HEK293T (cell line): Measurements from ENCODE around the gene NT5DC2.

ENCODE experiments used
- CTCF ChIA-PET: fragments of 350-600 bp; formaldehyde crosslinking; extraction: SDS; loops from one replicate; lab custom pipeline; 2021; ENCODE audit warnings: antibody characterized with exemption, inconsistent platforms; lab: Yijun Ruan, JAX
- POLR2A ChIA-PET: fragments of 350-600 bp; formaldehyde crosslinking; extraction: SDS; loops from one replicate; lab custom pipeline; 2020; ENCODE audit warnings: antibody characterized with exemption, inconsistent platforms; lab: Yijun Ruan, JAX
- DNase-seq: peaks from one replicate; pipeline ENCODE4 v3.0.0; 2012; ENCODE audit warnings: mixed read lengths; ENCODE audit errors: extremely low spot score
- ARNT ChIP-seq: fragments of 450-650 bp; IDR thresholded peaks from 2 replicates; pipeline ENCODE4 v1.6.1; 2017; ENCODE audit warnings: mild to moderate bottlenecking
- BHLHE40 ChIP-seq: fragments of 450-650 bp; IDR thresholded peaks from 2 replicates; pipeline ENCODE4 v1.6.1; 2016; ENCODE audit warnings: mild to moderate bottlenecking, moderate library complexity, borderline replicate concordance
- CTBP1 ChIP-seq: fragments of 450-650 bp; IDR thresholded peaks from 2 replicates; pipeline ENCODE4 v1.6.1; 2016; ENCODE audit warnings: borderline replicate concordance
- ELF4 ChIP-seq: fragments of 450-650 bp; IDR thresholded peaks from 2 replicates; pipeline ENCODE4 v1.6.1; 2017; ENCODE audit warnings: antibody characterized with exemption
- FOXA1 ChIP-seq: fragments of 450-650 bp; IDR thresholded peaks from 2 replicates; pipeline ENCODE4 v1.6.1; 2016; ENCODE audit warnings: mild to moderate bottlenecking
- FOXK2 ChIP-seq: fragments of 450-650 bp; IDR thresholded peaks from 2 replicates; pipeline ENCODE4 v1.6.1; 2016; ENCODE audit warnings: mild to moderate bottlenecking
- FOXM1 ChIP-seq: fragments of 450-650 bp; IDR thresholded peaks from 2 replicates; pipeline ENCODE4 v1.6.1; 2017; ENCODE audit warnings: mild to moderate bottlenecking, borderline replicate concordance
- HDGF ChIP-seq: fragments of 450-650 bp; IDR thresholded peaks from 2 replicates; pipeline ENCODE4 v1.6.1; 2017; ENCODE audit warnings: antibody characterized with exemption, borderline replicate concordance
- L3MBTL2 ChIP-seq: fragments of 450-650 bp; conservative IDR thresholded peaks from 2 replicates; pipeline ENCODE4 v1.6.1; 2016; ENCODE audit warnings: mild to moderate bottlenecking
- LEF1 ChIP-seq: fragments of 450-650 bp; IDR thresholded peaks from 2 replicates; pipeline ENCODE4 v1.6.1; 2017; ENCODE audit warnings: mild to moderate bottlenecking, borderline replicate concordance
- NFRKB ChIP-seq: fragments of 450-650 bp; IDR thresholded peaks from 2 replicates; pipeline ENCODE4 v1.6.1; 2016; ENCODE audit warnings: mild to moderate bottlenecking, moderate library complexity
- PKNOX1 ChIP-seq: fragments of 450-650 bp; IDR thresholded peaks from 2 replicates; pipeline ENCODE4 v1.6.1; 2016
- SP1 ChIP-seq: fragments of 450-650 bp; IDR thresholded peaks from 2 replicates; pipeline ENCODE4 v1.6.1; 2017
- SUZ12 ChIP-seq: fragments of 450-650 bp; IDR thresholded peaks from 2 replicates; pipeline ENCODE4 v1.6.1; 2016; ENCODE audit warnings: mild to moderate bottlenecking
- TARDBP ChIP-seq: fragments of 450-650 bp; IDR thresholded peaks from 2 replicates; pipeline ENCODE4 v1.6.1; 2016
- ZNF384 ChIP-seq: fragments of 450-650 bp; IDR thresholded peaks from 2 replicates; pipeline ENCODE4 v1.6.1; 2016

NT5DC2 gene

GRCh38 chr3:52522651-52523251, 10.9 kb downstream of the NT5DC2 start:
- ChIA-PET CTCF (no interaction called here), POLR2A (interaction anchor here (1.1 kb wide), 1 partner anchor 14 kb away, joined by 5 read pairs; the partner anchor contains the start of gene UQCC5)
- TF ChIP-seq ARNT = no peak
- TF ChIP-seq SP1 = no peak
- TF ChIP-seq FOXK2 = no peak
- no peak for TF ChIP-seq FOXM1
- TF ChIP-seq SUZ12 = no peak
- no peak for TF ChIP-seq HDGF
- TF ChIP-seq ELF4 = no peak
- no peak for TF ChIP-seq LEF1
- no peak for TF ChIP-seq FOXA1
- no peak for TF ChIP-seq ZNF384
- TF ChIP-seq BHLHE40 = no peak
- TF ChIP-seq CTBP1 = no peak
- TF ChIP-seq NFRKB = no peak
- TF ChIP-seq L3MBTL2 = no peak
- no peak for TF ChIP-seq TARDBP
- TF ChIP-seq PKNOX1 = no peak
- DNase-seq = no peak

DNA sequence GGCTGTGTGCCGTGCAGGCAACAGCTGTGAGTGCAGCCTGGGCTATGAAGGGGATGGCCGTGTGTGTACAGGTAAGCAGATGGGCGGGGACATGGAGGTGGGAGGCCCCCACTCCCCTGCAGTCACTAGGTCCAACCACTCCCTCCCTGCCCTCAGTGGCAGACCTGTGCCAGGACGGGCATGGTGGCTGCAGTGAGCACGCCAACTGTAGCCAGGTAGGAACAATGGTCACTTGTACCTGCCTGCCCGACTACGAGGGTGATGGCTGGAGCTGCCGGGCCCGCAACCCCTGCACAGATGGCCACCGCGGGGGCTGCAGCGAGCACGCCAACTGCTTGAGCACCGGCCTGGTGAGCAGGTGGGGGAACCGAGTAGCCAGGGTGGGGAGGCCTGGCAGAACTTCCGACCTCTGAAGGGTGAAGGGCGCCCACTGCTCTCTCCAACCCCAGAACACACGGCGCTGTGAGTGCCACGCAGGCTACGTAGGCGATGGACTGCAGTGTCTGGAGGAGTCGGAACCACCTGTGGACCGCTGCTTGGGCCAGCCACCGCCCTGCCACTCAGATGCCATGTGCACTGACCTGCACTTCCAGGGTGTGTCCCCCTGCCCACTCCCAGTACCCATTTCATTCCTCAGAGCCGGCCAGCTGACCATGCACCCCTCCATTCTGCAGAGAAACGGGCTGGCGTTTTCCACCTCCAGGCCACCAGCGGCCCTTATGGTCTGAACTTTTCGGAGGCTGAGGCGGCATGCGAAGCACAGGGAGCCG, 11.6 kb downstream of the NT5DC2 start:
- no peak for TF ChIP-seq LEF1
- TF ChIP-seq ELF4 = no peak
- no peak for TF ChIP-seq NFRKB
- no peak for TF ChIP-seq FOXK2
- TF ChIP-seq HDGF = no peak
- no peak for TF ChIP-seq SP1
- no peak for TF ChIP-seq SUZ12
- no peak for TF ChIP-seq CTBP1
- TF ChIP-seq L3MBTL2 = no peak
- TF ChIP-seq FOXA1 = no peak
- no peak for TF ChIP-seq ZNF384
- TF ChIP-seq PKNOX1 = no peak
- no peak for TF ChIP-seq BHLHE40
- no peak for TF ChIP-seq TARDBP
- ChIA-PET CTCF (no interaction called here), POLR2A (no interaction called here)
- DNase-seq = no peak

- ChIA-PET CTCF (no interaction called here), POLR2A (no interaction called here)
- no peak for TF ChIP-seq LEF1
- no peak for TF ChIP-seq FOXK2
- no peak for TF ChIP-seq SP1
- no peak for TF ChIP-seq ARNT
- no peak for TF ChIP-seq TARDBP
- TF ChIP-seq NFRKB = no peak
- no peak for DNase-seq
Observed at GRCh38 chr3:52521488-52521824, 12.2 kb downstream of the NT5DC2 start.

DNA sequence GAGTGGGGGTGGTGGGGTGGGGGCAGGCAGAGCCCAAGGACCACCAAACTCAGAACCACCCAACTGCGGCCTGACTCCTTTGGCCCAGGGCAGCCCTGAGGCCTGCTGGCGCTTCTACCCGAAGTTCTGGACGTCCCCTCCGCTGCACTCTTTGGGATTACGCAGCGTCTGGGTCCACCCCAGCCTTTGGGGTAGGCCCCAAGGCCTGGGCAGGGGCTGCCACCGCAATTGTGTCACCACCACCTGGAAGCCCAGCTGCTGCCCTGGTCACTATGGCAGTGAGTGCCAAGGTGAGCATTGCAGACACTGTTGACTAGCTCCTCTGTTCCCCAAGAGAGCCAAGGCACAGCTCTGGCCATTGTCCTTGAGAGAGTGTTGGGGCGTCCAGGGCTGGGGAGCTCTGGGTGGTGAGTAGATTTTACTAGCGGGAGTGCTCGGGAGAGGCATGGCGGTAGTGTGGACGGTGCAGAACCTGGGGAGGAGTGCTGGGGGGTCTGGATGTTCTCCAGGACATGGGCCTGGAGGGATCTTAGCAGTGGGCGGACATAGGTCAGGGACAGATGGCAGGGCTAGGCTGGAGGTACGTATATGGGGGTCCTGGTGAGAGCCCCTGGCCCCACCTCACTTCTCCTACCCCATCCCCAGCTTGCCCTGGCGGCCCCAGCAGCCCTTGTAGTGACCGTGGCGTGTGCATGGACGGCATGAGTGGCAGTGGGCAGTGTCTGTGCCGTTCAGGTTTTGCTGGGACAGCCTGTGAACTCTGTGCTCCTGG, 12.8 kb downstream of the NT5DC2 start:
- POLR2A ChIA-PET = interaction anchor here (1.2 kb wide), 1 partner anchor 15 kb away, joined by 3 read pairs; the partner anchor contains the start of gene UQCC5
- DNase-seq = no peak
- TF ChIP-seq L3MBTL2 (no peak), NFRKB (no peak), ELF4 (no peak), LEF1 (no peak), CTBP1 (no peak), SP1 (no peak), PKNOX1 (no peak), FOXK2 (no peak), HDGF (no peak), ARNT (no peak), TARDBP (no peak), SUZ12 (no peak), ZNF384 (no peak), BHLHE40 (no peak), FOXA1 (no peak), FOXM1 (no peak)
- CTCF ChIA-PET = no interaction called here

DNA sequence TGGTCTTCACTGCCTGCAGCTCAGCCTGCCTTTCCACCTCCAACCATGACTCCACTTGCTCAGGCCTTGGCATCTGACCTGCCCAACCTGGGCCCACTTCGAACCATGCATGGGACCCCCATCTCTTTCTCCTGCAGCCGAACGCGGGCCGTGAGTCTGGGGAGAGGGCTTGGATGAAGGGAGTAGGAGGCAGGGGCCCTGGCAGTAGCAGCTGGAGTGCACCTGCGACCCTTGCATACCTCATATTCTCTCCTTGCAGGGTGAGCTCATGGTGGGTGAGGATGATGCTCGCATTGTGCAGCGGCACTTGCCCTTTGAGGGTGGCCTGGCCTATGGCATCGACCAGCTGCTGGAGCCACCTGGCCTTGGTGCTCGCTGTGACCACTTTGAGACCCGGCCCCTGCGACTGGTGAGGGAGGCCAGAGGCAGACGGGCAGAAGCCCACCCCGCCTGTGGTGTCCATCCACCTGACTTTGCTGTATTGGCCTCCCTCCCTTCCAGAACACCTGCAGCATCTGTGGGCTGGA, 13.5 kb downstream of the NT5DC2 start:
- POLR2A ChIA-PET = interaction anchor here (1.2 kb wide), 1 partner anchor 16 kb away, joined by 3 read pairs; the partner anchor contains the start of gene UQCC5
- CTCF ChIA-PET = no interaction called here
- no peak for TF ChIP-seq FOXA1
- no peak for TF ChIP-seq FOXK2
- no peak for TF ChIP-seq NFRKB
- no peak for TF ChIP-seq ZNF384
- no peak for TF ChIP-seq LEF1
- no peak for TF ChIP-seq ELF4
- no peak for TF ChIP-seq CTBP1
- TF ChIP-seq BHLHE40 = no peak
- no peak for TF ChIP-seq FOXM1
- TF ChIP-seq ARNT = no peak
- TF ChIP-seq SP1 = no peak
- TF ChIP-seq HDGF = no peak
- TF ChIP-seq PKNOX1 = no peak
- no peak for TF ChIP-seq SUZ12
- no peak for TF ChIP-seq TARDBP
- no peak for TF ChIP-seq L3MBTL2
- DNase-seq = no peak
